CD14-positive monocyte (primary cell): ENCODE measurements around the gene BCDIN3D. TPM values are rescaled to one million over a fixed set of nuclear protein-coding genes. Genes with fewer than 3 reads are reported as not detected.

Source experiments
- DNase-seq, 3 donors: peaks; one replicate each; pipeline ENCODE4 v3.0.0-alpha.2; 2011 to 2022
- H2AFZ ChIP-seq: 2 replicates; pipeline ENCODE4 v1.6.0; 2012; ENCODE audit warnings: mild to moderate bottlenecking, low read depth, low read length, inconsistent platforms; ENCODE audit not compliant: insufficient read depth, poor library complexity, severe bottlenecking
- H3K27ac ChIP-seq, 2 donors: 1 replicate in 1 of 2; 2 replicates in 1 of 2; pipeline ENCODE4 v1.5.1; 2012 to 2013; ENCODE audit warnings: low read length in 2 of 2, control low read depth in 1 of 2, inconsistent platforms in 1 of 2, low read depth in 1 of 2, mild to moderate bottlenecking in 1 of 2
- H3K27me3 ChIP-seq, 2 donors: one replicate each; pipeline versions ENCODE4 v1.6.0 to v1.6.1; 2011 to 2013; ENCODE audit warnings: low read length in 2 of 2; ENCODE audit not compliant: control insufficient read depth in 2 of 2, insufficient read depth in 2 of 2
- H3K36me3 ChIP-seq, 2 donors: replicated peaks in 1 of 2; 1 replicate in 1 of 2; 2 replicates in 1 of 2; pipeline versions ENCODE4 v1.5.1 to v1.6.1; 2012 to 2013; ENCODE audit warnings: low read length in 2 of 2, control low read depth in 1 of 2, inconsistent platforms in 1 of 2, mild to moderate bottlenecking in 1 of 2; ENCODE audit not compliant: insufficient read depth in 2 of 2, control insufficient read depth in 1 of 2
- H3K4me1 ChIP-seq, 2 donors: 1 replicate in 1 of 2; 2 replicates in 1 of 2; pipeline versions ENCODE4 v1.5.1 to v1.6.1; 2012 to 2013; ENCODE audit warnings: low read length in 2 of 2, control low read depth in 1 of 2, inconsistent platforms in 1 of 2, mild to moderate bottlenecking in 1 of 2, moderate library complexity in 1 of 2; ENCODE audit not compliant: insufficient read depth in 2 of 2, control insufficient read depth in 1 of 2
- H3K4me2 ChIP-seq: replicated peaks from 2 replicates; pipeline ENCODE3; 2012; ENCODE audit warnings: low read length, moderate library complexity, mild to moderate bottlenecking; ENCODE audit not compliant: poor library complexity, severe bottlenecking; ENCODE audit errors: extremely low read depth
- H3K4me3 ChIP-seq, 3 experiments: fragments of 200-600 bp in 1 of 3; sonication (generic) in 1 of 3; replicated peaks in 1 of 3; 1 replicate in 2 of 3; 2 replicates in 1 of 3; pipeline ENCODE4 v1.5.1; 2011 to 2013; ENCODE audit warnings: low read length in 3 of 3, mild to moderate bottlenecking in 3 of 3, control low read depth in 2 of 3, low read depth in 2 of 3, inconsistent platforms in 1 of 3, moderate library complexity in 1 of 3
- H3K79me2 ChIP-seq: 2 replicates; pipeline ENCODE4 v1.6.0; 2012; ENCODE audit warnings: mild to moderate bottlenecking, control low read depth, inconsistent platforms, low read length, moderate library complexity; ENCODE audit not compliant: insufficient read depth
- H3K9ac ChIP-seq: 2 replicates; pipeline ENCODE4 v1.6.0; 2017; ENCODE audit warnings: low read length, mild to moderate bottlenecking; ENCODE audit not compliant: insufficient read depth, poor library complexity, severe bottlenecking
- H3K9me3 ChIP-seq, 2 donors: replicated peaks in 1 of 2; 1 replicate in 1 of 2; 2 replicates in 1 of 2; pipeline versions ENCODE4 v1.5.1 to v1.6.1; 2012 to 2013; ENCODE audit warnings: low read length in 2 of 2, control low read depth in 1 of 2; ENCODE audit not compliant: control insufficient read depth in 1 of 2, insufficient read depth in 1 of 2
- H4K20me1 ChIP-seq: 2 replicates; pipeline ENCODE4 v1.6.0; 2012; ENCODE audit warnings: mild to moderate bottlenecking, low read length, control low read depth, moderate library complexity; ENCODE audit not compliant: insufficient read depth
- H3K27ac Mint-ChIP-seq, 7 donors: one replicate each; pipeline ENCODE4 v1.8.0; 2020; ENCODE audit warnings: mild to moderate bottlenecking in 7 of 7, mixed read lengths in 7 of 7, moderate library complexity in 6 of 7, inconsistent platforms in 2 of 7
- H3K27me3 Mint-ChIP-seq, 3 donors: one replicate each; pipeline ENCODE4 v1.8.0; 2021 to 2022; ENCODE audit warnings: low read depth in 3 of 3, mild to moderate bottlenecking in 3 of 3, mixed read lengths in 3 of 3, moderate library complexity in 3 of 3, inconsistent platforms in 1 of 3
- H3K36me3 Mint-ChIP-seq, 2 donors: one replicate each; pipeline ENCODE4 v1.8.0; 2020; ENCODE audit warnings: mixed read lengths in 2 of 2, inconsistent platforms in 1 of 2, mild to moderate bottlenecking in 1 of 2
- H3K4me1 Mint-ChIP-seq: one replicate; pipeline ENCODE4 v1.8.0; 2020; ENCODE audit warnings: mild to moderate bottlenecking, mixed read lengths
- H3K4me3 Mint-ChIP-seq, 2 donors: one replicate each; pipeline ENCODE4 v1.8.0; 2020; ENCODE audit warnings: mild to moderate bottlenecking in 2 of 2, mixed read lengths in 2 of 2, moderate library complexity in 1 of 2
- H3K9me3 Mint-ChIP-seq, 7 donors: one replicate each; pipeline ENCODE4 v1.8.0; 2020 to 2022; ENCODE audit warnings: mixed read lengths in 7 of 7, mild to moderate bottlenecking in 6 of 7, moderate library complexity in 6 of 7, inconsistent platforms in 2 of 7
- CTCF ChIP-seq: fragments of 200-600 bp; IDR thresholded peaks from one replicate; pipeline ENCODE4 v1.8.0; 2022; ENCODE audit warnings: antibody characterized with exemption, mild to moderate bottlenecking
- WGBS: methylation state at CpG from one replicate; pipeline ENCODE4 v1.1.5; 2013; ENCODE audit warnings: missing lambda C conversion rate; ENCODE audit not compliant: insufficient coverage; 5-methylcytosine and 5-hydroxymethylcytosine counted together
- intact Hi-C, 2 donors: fragments of 100-400 bp; cut with micrococcal nuclease; formaldehyde crosslinking; loops; one replicate each; pipeline versions ENCODE4 v1.15.0 to v1.15.1; 2023
- polyA plus RNA-seq, 3 donors: library from polyadenylated mRNA; depleted of rRNA in 1 of 3; unstranded in 2 of 3; stranded (reverse) in 1 of 3; fragments of 300-500 nt in 2 of 3; fragments of >200 nt in 1 of 3; fragmentation: Illumina TruSeq in 2 of 3; gene quantifications; 1 replicate in 2 of 3; 2 replicates in 1 of 3; pipeline ENCODE4 v1.2.3, GENCODE V29; 2012 to 2021

Gene BCDIN3D
- polyA plus RNA-seq, 3 donors = 0.71 to 1.2 (median 1.0) TPM

DNA sequence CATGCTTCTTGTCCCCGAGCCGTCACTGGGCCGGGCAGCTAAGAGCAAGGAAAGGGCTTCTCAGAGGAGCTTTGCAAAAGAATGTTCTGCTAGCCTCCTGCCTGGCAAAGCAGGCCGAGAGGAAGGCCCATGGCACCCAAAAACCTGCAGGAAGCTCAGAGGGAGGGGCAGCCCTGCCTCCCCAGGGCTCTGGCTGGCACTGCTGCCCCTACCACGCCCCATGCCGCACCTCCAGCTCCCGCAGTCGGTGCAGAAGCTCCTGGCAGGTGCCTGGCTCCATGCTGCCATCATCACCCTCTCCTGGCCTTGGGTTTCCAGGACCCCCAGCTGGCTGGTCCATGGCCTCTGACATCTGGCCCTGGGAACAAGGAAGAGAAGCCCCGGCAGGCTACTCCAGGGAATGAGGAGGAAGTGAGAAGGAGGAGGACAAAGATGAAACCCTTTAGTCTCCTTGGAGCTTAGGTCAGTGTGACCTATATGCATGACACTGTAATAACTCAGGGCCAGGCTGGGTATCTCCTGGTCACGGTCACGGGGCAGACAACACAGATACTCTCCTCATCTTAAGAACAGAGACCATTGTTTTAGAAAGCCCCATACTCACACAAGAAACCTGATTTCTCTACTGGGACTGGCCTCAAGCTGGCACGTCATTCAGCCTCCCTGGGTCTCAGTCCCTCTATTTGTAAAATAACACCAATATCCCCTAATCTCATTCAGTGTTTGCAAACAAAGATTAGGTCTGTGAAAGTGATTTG, 39.0 kb downstream of the BCDIN3D start:
- H2AFZ ChIP-seq = no peak overlapping the region
- no peak overlapping the region for H3K9ac ChIP-seq
- no peaks in the 10 kb centered on the region for H3K27me3 Mint-ChIP-seq
- H3K4me3 ChIP-seq = no peak overlapping the region
- intact Hi-C loops = no loop called here
- H3K4me2 ChIP-seq = no peak overlapping the region
- WGBS = 98% methylated on average over 10 of the region's 12 CpGs
- no peaks in the 10 kb centered on the region for H3K9me3 Mint-ChIP-seq
- H4K20me1 ChIP-seq = peaks cover 65% of the 10 kb centered on the region
- H3K4me1 Mint-ChIP-seq = peaks cover 1% of the 10 kb centered on the region
- no peak overlapping the region for H3K27ac Mint-ChIP-seq
- no peaks in the 10 kb centered on the region for H3K9me3 ChIP-seq
- H3K4me1 ChIP-seq = no peaks in the 10 kb centered on the region
- H3K27me3 ChIP-seq = no peaks in the 10 kb centered on the region
- no peak overlapping the region for H3K27ac ChIP-seq
- DNase-seq = no peak
- H3K79me2 ChIP-seq = peaks cover 13% of the 10 kb centered on the region
- no peak overlapping the region for H3K4me3 Mint-ChIP-seq
- H3K36me3 Mint-ChIP-seq = peaks cover 81 to 91% of the 10 kb centered on the region in 2 donors
- no peak for TF ChIP-seq CTCF
- H3K36me3 ChIP-seq = peaks cover 73 to 99% of the 10 kb centered on the region in 2 donors

DNA sequence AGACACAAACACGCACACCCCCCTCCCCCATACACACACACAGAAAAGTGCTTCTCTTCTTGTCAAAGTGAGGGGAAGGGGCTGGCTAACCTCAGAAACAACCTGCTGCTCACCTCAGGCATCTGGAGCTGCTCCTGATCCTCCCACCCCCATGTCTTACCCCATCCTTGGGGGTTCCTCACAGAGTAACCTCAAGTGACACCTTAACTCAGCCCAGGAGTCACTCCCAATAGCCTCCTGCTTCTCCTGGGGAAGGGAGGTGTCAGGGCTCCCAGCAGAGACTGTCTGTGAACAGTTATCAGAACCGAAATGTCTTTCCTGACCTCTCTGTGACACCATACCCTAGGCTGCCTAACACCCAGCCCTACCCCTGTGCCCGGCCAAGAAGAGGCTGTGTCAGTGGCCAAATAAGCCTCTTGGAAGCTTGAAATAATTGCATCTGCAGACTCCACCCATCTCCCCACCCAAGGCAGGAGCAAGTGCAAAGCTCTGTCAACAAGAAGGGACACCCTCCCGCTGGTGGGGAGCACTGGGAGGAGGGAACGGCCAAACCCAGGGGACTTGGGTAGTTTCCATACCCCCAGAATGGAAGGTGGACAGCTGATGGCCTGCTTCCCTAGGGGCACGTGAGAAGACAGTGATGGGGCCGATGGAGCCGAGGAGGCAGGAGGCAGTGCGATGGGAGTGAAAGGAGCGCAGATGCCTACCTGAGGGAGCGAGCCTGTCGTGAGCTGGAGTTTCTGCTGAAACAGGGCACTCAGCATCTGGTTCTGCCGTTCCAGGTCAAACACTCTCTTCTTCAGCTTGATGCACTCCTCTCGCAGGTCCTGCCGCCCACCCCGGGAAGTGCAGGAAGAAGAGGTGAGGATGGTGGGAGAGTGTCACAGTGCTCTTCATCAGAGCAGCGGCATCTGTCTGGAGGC, 41.5 kb downstream of the BCDIN3D start:
- Histone ChIP-seq H3K4me1 (peaks cover 17 to 20% of the 10 kb centered on the region in 2 donors), H2AFZ (no peak overlapping the region), H3K9me3 (no peaks in the 10 kb centered on the region), H3K27me3 (no peaks in the 10 kb centered on the region), H3K79me2 (no peaks in the 10 kb centered on the region), H3K4me3 (no peak overlapping the region), H3K27ac (no peak overlapping the region), H3K36me3 (peaks cover 79 to 97% of the 10 kb centered on the region in 2 donors), H4K20me1 (peaks cover 40% of the 10 kb centered on the region), H3K9ac (no peak overlapping the region), H3K4me2 (no peak overlapping the region)
- Mint-ChIP-seq H3K4me3 (no peak overlapping the region), H3K36me3 (peaks cover 76 to 90% of the 10 kb centered on the region in 2 donors), H3K27me3 (no peaks in the 10 kb centered on the region), H3K4me1 (peaks cover 17% of the 10 kb centered on the region), H3K9me3 (no peaks in the 10 kb centered on the region), H3K27ac (no peak overlapping the region)
- DNase-seq = no peak
- TF ChIP-seq CTCF = no peak
- WGBS = 97% methylated on average over 15 of the region's 17 CpGs
- intact Hi-C loops = no loop called here
